ENCODE results near the gene ZKSCAN7. TPM values are rescaled to one million over a fixed set of nuclear protein-coding genes. Genes with fewer than 3 reads are reported as not detected.
"Not testable (repeated sequence)": the region's sequence is repeated elsewhere in the genome, so short reads cannot be mapped to it uniquely, and the experiment has no call there.

Gene ZKSCAN7
- polyA plus RNA-seq, 6 donors from 2014 or later: 3.4 to 6.2 (median 5.0) TPM

DNA sequence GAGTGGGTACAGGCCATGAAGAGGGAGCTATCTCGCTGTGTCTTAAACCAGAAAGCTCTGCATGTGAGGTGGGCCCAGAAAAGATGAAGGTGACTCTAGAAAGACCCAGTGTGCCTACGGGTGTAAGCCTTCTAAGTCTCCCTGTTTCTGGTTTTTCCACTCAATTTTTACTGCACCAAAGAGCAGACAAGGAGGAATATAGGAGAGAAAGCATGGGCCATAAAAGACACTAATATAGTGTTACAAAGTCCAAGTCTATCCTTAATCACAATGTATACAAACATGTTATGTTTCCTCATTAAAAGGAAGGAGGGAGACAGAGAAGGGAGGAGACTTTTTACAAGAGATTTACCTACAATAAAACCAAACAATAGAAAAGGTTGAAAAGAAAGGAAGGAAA lies 24.1 kb upstream of the ZKSCAN7 start:
- DNase-seq: no peak
- Mint-ChIP-seq H3K9me3 (peaks cover 0 to 2% (median 0%) of the 10 kb centered on the region in 7 donors), H3K27me3 (peaks cover 23 to 34% (median 30%) of the 10 kb centered on the region in 3 donors), H3K36me3 (no peaks in the 10 kb centered on the region), H3K27ac (no peak overlapping the region), H3K4me1 (no peaks in the 10 kb centered on the region), H3K4me3 (no peak overlapping the region)
- ATAC-seq (ENCODE audit: low read depth in 2 of 2): no peak

DNA sequence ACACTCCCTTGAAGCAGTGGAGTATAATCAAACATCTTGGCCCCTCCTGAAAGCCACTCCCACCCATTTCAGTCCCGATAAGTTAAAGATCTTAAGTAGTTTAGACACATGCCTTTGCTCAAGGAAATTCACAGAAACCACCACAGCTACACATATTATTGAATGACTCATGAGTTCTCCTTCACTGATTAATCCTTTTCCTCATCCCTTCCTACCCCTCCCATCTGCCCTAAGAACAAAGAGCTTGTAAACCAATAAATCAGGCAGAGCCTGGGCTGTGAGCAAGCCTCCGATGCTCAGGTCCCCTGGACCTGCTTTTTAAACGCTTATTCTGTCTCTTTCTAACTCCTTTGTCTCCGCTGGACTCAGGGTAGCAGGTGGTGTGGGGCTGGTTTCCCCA lies 20.3 kb upstream of the ZKSCAN7 start:
- ATAC-seq (ENCODE audit: low read depth in 2 of 2); DNase-seq; H3K4me1 Mint-ChIP-seq; H3K9me3 Mint-ChIP-seq; H3K4me3 Mint-ChIP-seq; H3K36me3 Mint-ChIP-seq: not testable (repeated sequence)
- H3K27me3 Mint-ChIP-seq: peaks cover 42 to 53% (median 50%) of the 10 kb centered on the region in 3 donors
- H3K27ac Mint-ChIP-seq: peak overlapping the region in 2 of 6 donors; percentile 3 to 84

DNA sequence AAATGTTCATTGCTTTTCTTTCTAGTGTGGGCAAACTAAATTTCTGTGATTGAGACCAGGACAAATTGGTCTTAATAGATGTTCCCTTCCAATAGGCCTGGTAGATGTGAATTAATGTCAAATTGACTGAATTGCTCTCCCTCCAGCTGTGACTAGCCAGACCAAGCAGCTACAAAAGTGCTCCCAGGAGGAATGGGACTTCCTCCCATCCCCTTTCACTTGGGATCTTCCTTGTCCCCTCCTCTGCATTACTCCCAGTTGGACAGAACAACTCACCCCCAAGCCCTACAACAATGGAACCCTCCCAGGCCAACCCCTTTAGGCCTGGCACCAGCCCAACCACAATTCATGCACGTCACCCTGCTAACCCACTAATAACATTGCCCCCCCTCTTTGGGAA lies 19.6 kb upstream of the ZKSCAN7 start:
- DNase-seq (no peak), ATAC-seq (ENCODE audit: low read depth in 2 of 2) (no peak)
- Mint-ChIP-seq H3K4me3 (no peak overlapping the region), H3K4me1 (no peaks in the 10 kb centered on the region), H3K27ac (no peak overlapping the region), H3K27me3 (peaks cover 38 to 54% (median 53%) of the 10 kb centered on the region in 3 donors), H3K36me3 (no peaks in the 10 kb centered on the region), H3K9me3 (peaks cover 0 to 2% (median 0%) of the 10 kb centered on the region in 7 donors)

DNA sequence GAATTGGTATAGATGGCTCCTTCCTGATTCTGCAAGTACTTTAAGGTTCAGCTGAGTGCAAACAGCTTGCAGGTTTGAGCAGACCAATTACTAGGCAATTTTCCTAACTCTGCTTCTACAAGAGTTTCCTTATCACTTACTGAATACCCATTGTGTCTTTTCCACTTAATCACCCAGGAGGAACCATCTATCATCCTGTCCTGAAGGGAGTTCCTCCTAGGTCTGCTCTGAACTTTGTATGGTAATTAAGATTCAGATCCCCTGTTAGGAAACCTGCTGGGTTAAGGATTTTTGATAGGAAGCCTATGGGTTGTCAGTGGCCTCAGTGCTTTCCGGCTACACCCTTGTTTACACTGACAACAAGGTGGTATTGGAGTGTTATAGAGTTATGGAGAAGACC lies 10.2 kb upstream of the ZKSCAN7 start:
- ATAC-seq (ENCODE audit: low read depth in 2 of 2); H3K4me1 Mint-ChIP-seq; H3K4me3 Mint-ChIP-seq; H3K36me3 Mint-ChIP-seq; H3K9me3 Mint-ChIP-seq; H3K27ac Mint-ChIP-seq; DNase-seq: not testable (repeated sequence)
- peaks cover 23 to 45% (median 36%) of the 10 kb centered on the region in 3 donors for H3K27me3 Mint-ChIP-seq

DNA sequence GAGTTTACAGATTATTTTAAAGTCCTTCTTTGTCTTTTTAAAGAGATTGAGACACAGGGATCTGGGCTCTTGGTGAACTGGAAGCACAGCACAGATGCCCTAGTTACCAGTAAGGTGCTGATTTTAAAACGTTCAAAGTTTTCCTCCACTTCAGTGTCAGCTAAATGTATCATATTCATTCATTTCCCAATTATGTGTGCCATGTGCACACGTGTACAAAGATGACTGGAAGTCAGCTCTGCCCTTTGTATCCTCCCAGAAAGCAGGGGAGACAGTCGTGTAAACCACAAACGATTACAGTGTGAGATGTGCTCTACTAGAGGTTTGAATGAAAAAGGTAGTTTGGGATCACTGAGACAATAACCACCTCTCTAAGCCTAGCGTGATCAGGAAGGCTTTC lies 730 bp downstream of the ZKSCAN7 start:
- Mint-ChIP-seq H3K9me3 (peaks cover 0 to 5% (median 2%) of the 10 kb centered on the region in 7 donors), H3K4me3 (peak overlapping the region; percentile 87 to 97 (median 96)), H3K36me3 (peaks cover 12 to 16% of the 10 kb centered on the region in 2 donors), H3K27me3 (peaks cover 14 to 18% (median 17%) of the 10 kb centered on the region in 3 donors), H3K4me1 (peaks cover 19 to 23% (median 21%) of the 10 kb centered on the region in 3 donors), H3K27ac (peak overlapping the region; percentile 55 to 94 (median 88))
- DNase-seq: no peak
- no peak for ATAC-seq (ENCODE audit: low read depth in 2 of 2)

DNA sequence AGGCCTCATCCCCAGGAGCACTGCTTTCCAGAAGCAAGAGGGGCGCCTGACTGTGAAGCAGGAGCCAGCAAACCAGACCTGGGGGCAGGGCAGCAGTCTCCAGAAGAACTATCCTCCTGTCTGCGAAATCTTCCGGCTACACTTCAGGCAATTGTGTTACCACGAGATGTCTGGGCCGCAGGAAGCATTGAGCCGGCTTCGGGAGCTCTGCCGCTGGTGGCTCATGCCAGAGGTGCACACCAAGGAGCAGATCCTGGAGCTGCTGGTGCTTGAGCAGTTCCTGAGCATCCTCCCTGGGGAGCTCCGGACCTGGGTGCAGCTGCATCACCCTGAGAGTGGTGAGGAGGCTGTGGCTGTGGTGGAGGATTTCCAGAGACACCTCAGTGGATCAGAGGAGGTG lies 2.1 kb downstream of the ZKSCAN7 start:
- no peak for DNase-seq
- Mint-ChIP-seq H3K9me3 (peaks cover 0 to 9% (median 4%) of the 10 kb centered on the region in 7 donors), H3K27ac (no peak overlapping the region), H3K4me1 (peaks cover 23 to 26% (median 24%) of the 10 kb centered on the region in 3 donors), H3K27me3 (peaks cover under 1 to 5% (median 5%) of the 10 kb centered on the region in 3 donors), H3K36me3 (peaks cover 16 to 29% of the 10 kb centered on the region in 2 donors), H3K4me3 (peak overlapping the region in 1 of 8 donors; percentile 58)
- no peak for ATAC-seq (ENCODE audit: low read depth in 2 of 2)

DNA sequence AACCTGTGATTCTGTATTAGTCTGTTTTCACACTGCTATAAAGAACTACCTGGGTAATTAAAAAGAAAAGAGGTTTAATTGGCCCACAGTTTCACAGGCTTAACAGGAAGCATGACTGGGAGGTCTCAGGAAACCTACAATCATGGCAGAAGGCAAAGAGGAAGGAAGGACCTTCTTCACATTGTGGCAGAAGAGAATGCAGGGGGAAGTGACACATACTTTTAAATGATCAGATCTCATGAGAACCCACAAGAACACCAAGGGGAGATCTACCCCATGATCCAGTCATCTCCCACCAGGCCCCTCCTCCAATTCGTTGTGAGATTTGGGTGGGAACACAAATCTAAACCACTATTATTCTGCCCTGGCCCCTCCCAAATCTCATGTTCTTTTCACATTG lies 6.1 kb downstream of the ZKSCAN7 start:
- H3K36me3 Mint-ChIP-seq: peaks cover 21 to 33% of the 10 kb centered on the region in 2 donors
- ATAC-seq (ENCODE audit: low read depth in 2 of 2) (no peak), DNase-seq (no peak)
- H3K4me3 Mint-ChIP-seq: peak overlapping the region in 1 of 8 donors; percentile 69
- H3K27ac Mint-ChIP-seq: peak overlapping the region in 1 of 6 donors; percentile 35
- H3K9me3 Mint-ChIP-seq: peaks cover 0 to 14% (median 6%) of the 10 kb centered on the region in 7 donors
- H3K27me3 Mint-ChIP-seq: no peaks in the 10 kb centered on the region
- H3K4me1 Mint-ChIP-seq: peaks cover 8 to 19% (median 11%) of the 10 kb centered on the region in 3 donors

DNA sequence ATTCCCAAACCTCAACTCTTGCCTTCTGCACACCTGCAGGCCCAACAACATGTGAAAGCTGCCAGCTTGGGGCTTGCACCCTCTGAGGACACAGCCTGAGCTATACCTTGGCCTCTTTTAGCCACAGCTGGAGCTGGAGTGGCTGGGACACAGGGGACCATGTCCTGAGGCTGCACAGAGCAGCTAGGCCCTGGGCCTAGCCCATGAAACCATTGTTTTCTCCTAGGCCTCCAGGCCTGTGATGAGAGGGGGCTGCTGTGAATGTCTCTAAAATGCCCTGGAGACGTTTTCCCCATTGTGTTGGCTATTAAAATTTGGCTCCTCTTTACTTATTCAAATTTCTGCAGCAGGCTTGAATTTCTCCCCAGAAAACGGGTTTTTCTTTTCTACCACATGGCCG lies 7.2 kb downstream of the ZKSCAN7 start:
- Mint-ChIP-seq H3K4me1 (peaks cover 6 to 15% (median 10%) of the 10 kb centered on the region in 3 donors), H3K9me3 (peaks cover 0 to 14% (median 7%) of the 10 kb centered on the region in 7 donors), H3K27ac (no peak overlapping the region), H3K36me3 (peaks cover 25 to 36% of the 10 kb centered on the region in 2 donors), H3K4me3 (peak overlapping the region in 2 of 8 donors; percentile 15 to 56), H3K27me3 (no peaks in the 10 kb centered on the region)
- no peak for DNase-seq
- no peak for ATAC-seq (ENCODE audit: low read depth in 2 of 2)

DNA sequence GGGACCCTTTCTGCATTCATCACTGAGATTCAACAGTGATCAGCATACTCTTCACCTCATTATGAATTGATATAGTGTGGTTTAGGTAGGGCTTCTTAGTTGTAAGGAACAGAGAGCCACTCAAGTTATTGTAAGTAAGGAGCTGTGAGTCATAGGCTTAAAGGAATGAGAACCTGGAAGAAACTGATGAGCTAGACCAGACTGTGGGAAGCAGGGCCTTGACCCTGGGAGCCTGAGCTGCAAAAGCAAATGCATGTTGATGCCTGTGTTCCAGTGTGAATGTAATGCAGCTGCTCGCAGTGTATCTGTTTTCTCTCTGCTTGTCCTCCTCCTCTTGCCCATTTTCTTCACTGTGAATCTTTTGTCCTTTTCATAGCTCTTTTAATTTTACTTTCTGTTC lies 13.6 kb downstream of the ZKSCAN7 start:
- ATAC-seq (ENCODE audit: low read depth in 2 of 2): no peak
- Mint-ChIP-seq H3K27ac (peak overlapping the region in 1 of 6 donors; percentile 8), H3K4me1 (peaks cover 0 to 7% (median 0%) of the 10 kb centered on the region in 3 donors), H3K36me3 (peaks cover 65 to 80% of the 10 kb centered on the region in 2 donors), H3K4me3 (no peak overlapping the region), H3K27me3 (no peaks in the 10 kb centered on the region), H3K9me3 (peaks cover 29 to 56% (median 49%) of the 10 kb centered on the region in 7 donors)
- no peak for DNase-seq

DNA sequence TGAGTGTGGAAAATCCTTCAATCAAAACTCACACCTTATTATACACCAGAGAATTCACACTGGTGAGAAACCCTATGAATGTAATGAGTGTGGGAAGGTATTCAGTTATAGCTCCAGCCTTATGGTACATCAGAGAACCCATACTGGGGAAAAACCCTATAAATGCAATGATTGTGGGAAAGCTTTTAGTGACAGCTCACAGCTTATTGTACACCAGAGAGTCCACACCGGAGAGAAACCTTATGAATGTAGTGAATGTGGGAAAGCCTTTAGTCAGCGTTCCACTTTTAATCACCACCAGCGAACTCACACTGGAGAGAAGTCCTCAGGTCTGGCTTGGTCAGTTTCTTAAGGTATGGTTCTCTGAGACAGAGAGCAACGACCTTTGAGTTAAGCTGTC lies 16.0 kb downstream of the ZKSCAN7 start:
- no peak overlapping the region for H3K4me3 Mint-ChIP-seq
- DNase-seq: no peak
- no peak for ATAC-seq (ENCODE audit: low read depth in 2 of 2)
- H3K36me3 Mint-ChIP-seq: peaks cover 61 to 71% of the 10 kb centered on the region in 2 donors
- H3K4me1 Mint-ChIP-seq: peaks cover 0 to 2% (median 0%) of the 10 kb centered on the region in 3 donors
- H3K27me3 Mint-ChIP-seq: no peaks in the 10 kb centered on the region
- H3K27ac Mint-ChIP-seq: no peak overlapping the region
- peaks cover 28 to 61% (median 49%) of the 10 kb centered on the region in 7 donors for H3K9me3 Mint-ChIP-seq

DNA sequence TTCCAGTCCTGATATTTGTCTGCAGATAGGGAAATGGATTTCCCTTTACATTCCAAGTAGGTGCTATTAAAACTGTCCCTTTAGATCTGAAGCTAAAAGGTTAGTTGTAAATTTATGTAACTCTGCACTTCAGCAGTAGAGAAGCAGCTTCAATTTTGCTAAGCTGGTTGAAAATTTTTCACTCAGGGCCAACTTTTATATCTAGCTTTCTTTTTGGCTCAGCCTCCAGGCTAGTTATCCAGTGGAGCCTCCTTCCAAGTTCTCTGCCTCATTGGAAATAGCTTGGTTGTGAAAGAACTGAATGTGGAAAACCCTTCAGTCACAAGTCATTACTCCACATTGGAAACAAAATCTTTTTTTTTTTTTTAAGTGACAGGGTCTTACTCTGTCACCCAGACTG lies 21.6 kb downstream of the ZKSCAN7 start:
- no peak overlapping the region for H3K27ac Mint-ChIP-seq
- H3K4me3 Mint-ChIP-seq: no peak overlapping the region
- no peaks in the 10 kb centered on the region for H3K4me1 Mint-ChIP-seq
- H3K27me3 Mint-ChIP-seq: no peaks in the 10 kb centered on the region
- H3K9me3 Mint-ChIP-seq: peaks cover 7 to 33% (median 11%) of the 10 kb centered on the region in 7 donors
- H3K36me3 Mint-ChIP-seq: peaks cover 22 to 36% of the 10 kb centered on the region in 2 donors
- DNase-seq (no peak), ATAC-seq (ENCODE audit: low read depth in 2 of 2) (no peak)

DNA sequence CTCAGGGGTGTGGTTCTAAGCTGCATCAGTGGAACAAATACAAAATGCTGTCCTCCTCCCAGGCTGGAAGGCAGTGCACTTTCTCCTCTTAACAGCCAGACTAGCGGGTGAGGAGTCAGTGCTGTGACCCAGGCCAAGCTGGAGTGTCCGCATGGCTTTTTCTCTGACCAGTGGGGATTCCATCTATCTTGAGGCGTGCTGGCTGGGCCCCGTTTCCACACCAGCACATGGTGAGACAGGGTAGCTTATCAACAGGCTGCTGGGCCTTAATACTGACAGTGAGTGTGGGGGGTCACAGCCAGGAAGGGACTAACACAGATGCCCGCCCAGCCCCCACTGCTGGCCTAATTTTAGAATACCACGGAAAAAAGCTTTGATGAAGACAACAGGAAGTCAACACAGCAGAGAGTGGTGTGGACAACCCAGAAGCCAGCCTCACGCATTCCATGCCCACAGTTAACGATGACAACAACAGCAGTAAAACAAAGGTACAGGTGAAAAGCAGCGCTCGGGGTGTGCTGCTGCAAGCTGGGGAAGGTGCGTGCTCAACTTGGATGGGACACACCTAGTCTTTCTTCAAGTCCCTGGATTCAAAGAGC lies 22.5 kb downstream of the ZKSCAN7 start:
- not testable (repeated sequence) for H3K4me1 Mint-ChIP-seq; ATAC-seq (ENCODE audit: low read depth in 2 of 2); H3K27ac Mint-ChIP-seq; DNase-seq; H3K27me3 Mint-ChIP-seq; H3K4me3 Mint-ChIP-seq
- Mint-ChIP-seq H3K9me3 (peaks cover 0 to 25% (median 4%) of the 10 kb centered on the region in 7 donors), H3K36me3 (peaks cover 14 to 28% of the 10 kb centered on the region in 2 donors)

DNA sequence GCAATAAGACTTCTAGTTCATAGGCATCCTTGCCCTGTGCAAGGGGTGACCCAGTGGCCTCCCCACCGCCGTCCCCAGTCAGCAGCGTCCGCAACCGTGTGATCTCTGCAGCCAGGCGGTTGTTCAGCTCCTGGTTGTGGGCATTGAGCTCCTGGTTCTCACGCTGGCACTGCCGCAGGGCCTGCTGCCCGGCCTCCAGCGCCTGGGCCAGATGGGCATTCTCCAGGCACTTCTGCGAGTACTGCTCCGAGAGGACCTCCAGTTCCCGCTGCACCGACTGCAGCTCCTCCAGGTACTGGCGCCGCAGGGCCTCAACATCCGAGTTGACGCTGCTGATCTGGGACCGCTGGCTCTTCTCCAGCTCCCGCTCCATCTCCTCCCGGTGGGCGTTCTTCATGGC lies 23.3 kb downstream of the ZKSCAN7 start:
- Mint-ChIP-seq H3K36me3 (peaks cover 9 to 24% of the 10 kb centered on the region in 2 donors), H3K9me3 (peaks cover 0 to 20% (median 4%) of the 10 kb centered on the region in 7 donors)
- H3K27ac Mint-ChIP-seq; H3K4me1 Mint-ChIP-seq; H3K27me3 Mint-ChIP-seq; DNase-seq; H3K4me3 Mint-ChIP-seq; ATAC-seq (ENCODE audit: low read depth in 2 of 2): not testable (repeated sequence)

DNA sequence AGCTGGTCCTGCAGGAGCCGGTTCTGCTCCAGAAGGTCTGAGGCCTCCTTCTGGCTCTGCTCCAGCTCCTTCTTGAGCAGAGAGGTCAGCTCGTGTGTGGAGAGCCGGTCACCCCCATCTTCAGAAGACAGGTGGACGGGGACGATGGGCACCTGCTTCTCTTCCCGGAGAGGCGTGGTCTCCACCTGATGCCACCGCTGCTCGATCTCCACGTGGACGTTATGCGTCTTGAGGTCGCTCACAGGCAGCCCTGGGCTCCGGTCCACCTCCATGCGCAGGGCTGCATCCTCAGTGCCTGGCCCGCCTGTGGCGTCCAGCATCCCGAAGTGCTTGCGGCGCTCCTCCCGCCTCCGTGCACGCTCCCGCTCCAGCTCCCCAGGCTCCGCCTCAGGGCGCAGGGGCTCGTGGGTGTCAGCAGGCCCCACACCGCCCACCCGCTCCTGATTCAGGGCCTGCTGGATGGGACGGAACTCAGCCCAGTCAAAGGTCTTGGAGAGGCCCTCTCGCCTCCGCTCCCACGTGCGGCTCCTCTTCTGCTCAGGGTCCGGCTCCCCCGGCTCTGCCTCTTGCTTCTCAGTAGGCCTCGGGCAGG lies 24.0 kb downstream of the ZKSCAN7 start:
- not testable (repeated sequence) for H3K27ac Mint-ChIP-seq; H3K27me3 Mint-ChIP-seq; H3K4me1 Mint-ChIP-seq; ATAC-seq (ENCODE audit: low read depth in 2 of 2); DNase-seq; H3K4me3 Mint-ChIP-seq
- peaks cover 8 to 28% of the 10 kb centered on the region in 2 donors for H3K36me3 Mint-ChIP-seq
- H3K9me3 Mint-ChIP-seq: peaks cover 0 to 18% (median 4%) of the 10 kb centered on the region in 7 donors

Data from naive B cell (primary cell).